GM03348 (cell line): ENCODE results near the gene NSUN2.
A peak's percentile ranks its signal among the peaks of the same experiment; 100 is the strongest.

Source experiments
- DNase-seq: peaks from one replicate; pipeline ENCODE4 v3.0.0; 2012; ENCODE audit warnings: low spot score

NSUN2 gene

DNA sequence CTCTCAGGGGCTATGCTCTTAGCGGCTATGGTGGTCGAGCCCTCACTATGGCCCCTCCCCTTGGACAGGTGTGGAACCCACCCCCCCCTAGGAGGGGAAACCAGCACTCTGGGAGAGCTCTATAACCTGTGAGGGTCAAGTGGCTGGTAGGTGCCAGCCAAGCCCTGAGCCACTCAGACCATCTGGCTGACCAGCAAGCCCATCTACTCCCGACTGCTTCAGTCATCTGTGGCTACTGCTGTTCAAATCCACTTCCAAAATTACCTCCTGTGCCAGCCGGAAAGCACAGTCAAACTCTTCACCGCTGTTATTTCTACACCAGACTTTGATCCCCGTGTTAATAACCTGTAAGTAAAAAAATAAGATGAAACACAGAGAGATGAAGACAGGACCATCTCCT lies 28.5 kb downstream of the NSUN2 start:
- DNase-seq: no peak

DNA sequence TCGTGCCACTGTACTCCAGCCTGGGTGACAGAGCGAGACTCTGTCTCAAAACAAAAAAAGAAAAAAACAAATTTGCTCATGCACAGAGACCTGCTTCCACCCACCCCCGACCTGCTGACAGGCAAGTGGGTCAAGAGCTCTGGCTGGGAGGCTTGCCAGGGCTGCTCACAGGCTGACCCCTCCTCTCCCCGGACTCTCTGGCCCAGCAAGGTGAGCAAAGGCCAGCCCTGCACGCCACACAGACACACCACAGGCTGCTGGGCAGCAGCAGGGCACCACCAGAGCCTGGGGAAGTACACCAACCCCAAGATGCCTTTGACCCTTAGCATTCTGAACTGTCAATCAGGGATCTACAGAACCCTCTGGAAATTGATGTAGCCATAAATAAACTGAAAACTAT lies 29.2 kb downstream of the NSUN2 start:
- no peak for DNase-seq

DNA sequence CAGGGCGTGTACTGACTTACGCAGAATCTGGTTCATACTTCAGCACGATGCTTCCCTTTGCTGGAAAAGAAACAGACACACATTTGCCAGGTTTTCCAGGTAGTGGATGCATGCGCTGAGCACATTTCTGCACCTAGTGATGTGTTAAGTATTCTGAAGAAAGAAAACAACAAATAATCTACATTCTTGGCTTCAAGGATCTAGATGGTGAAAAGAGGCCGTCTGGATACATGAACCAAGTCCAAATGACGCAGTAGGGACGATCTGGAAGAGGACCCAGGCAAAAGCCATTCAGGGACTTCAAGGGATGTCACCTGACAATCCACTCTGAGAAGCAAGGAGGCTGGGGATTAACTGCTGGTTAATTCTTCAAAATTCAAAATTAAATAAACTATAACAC lies 30.4 kb downstream of the NSUN2 start:
- DNase-seq: no peak

DNA sequence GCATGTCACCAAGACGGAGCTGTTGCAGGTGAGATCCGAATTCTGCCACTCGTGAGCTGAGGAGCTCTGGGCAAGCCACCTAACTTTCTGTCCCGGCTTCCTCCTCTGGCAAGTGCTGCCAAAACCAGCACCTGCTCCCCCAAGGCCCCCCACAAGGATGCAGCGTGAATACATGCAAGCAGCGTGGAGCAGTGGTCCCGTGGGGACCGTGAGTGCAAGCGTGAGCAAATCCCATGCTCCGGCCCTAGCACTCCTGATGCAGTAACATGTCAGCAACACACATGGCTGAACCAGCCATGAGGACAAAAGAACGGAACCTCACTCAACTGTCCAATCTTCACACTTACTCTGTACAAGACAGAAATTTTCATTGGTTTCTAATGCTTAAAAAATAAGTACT lies 31.0 kb downstream of the NSUN2 start:
- no peak for DNase-seq

DNA sequence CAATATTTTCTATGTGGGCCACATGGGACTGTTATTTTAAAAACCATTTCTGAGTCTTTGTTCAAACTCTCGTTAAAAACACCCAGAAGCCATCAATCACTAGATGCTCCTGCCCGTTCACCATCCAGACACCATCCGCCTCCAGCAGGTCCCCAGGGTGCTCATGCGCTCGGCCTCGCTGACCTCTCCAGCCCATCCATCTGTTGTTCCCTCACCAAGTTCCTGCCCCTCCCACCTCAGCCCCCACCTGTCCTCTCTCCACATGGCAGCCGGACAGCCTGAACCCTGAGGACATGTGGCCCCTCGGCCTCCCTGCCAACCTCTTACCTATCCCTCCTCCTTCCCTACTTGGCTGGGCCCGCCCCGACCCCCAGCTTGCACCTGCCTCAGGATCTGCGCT lies 31.6 kb downstream of the NSUN2 start:
- DNase-seq: no peak

DNA sequence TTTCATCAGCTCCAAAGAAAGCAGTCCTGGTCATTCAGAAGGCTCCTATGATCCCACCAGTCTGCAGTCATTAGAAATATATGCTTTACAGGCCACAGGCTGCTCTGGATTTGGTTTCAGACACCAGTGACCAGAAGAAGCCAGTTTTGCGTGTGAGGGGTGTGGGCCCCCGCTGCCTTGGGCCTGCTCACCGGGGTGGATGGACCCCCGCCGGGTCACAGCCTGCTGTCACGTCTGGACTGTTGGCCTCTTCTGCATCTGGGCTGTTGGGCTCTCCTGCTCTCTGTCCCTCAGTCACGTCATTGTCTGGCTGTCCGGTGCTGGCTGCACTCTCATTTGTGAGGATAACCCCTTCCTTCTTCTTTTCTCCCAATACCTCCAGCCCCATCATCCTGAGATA lies 33.1 kb downstream of the NSUN2 start:
- no peak for DNase-seq

DNA sequence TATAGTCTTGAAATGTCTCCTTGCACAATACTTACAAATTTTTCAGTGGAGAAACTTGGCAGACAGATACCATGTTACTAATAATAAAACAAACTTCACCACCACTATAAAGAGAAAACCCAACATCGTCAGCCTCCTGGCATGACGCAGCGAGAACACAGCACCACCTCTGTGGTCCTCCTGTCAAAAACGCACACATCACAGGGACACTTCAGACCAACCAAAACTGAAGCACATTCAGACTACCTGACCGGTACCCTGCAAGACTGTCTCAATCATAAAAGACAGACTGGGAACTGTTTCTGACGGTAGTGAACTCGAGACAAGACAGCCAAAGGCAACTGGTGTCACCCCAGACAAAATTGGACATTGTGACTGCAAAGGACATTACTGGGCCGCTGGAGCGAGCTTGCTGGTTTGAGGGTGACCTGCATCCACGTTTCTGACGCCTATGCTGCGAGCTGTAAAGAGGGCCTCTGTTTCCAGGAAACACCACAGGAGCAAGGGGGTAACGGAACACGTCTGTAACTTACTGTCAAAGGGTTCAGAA lies 34.4 kb downstream of the NSUN2 start:
- peak; percentile 81 for DNase-seq

DNA sequence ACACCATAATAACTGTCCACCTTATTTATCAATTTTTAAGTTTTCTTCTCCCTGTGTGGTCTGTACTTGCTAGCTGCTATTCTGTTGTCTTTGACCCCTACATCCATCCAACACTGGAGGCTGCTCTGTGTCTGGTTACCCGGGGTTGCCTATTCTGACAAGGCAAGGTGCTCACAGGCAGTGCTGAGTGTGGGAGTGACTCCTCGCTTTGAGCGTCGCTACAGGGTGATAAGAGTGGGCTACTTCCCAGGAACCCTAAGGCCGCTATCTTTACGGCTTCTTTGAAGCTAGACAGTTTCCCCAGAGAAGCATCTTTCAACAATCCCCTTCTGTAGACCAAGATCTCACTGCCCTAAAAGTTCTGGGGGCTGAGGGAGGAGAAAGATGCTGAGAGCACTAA lies 35.3 kb downstream of the NSUN2 start:
- DNase-seq: no peak

DNA sequence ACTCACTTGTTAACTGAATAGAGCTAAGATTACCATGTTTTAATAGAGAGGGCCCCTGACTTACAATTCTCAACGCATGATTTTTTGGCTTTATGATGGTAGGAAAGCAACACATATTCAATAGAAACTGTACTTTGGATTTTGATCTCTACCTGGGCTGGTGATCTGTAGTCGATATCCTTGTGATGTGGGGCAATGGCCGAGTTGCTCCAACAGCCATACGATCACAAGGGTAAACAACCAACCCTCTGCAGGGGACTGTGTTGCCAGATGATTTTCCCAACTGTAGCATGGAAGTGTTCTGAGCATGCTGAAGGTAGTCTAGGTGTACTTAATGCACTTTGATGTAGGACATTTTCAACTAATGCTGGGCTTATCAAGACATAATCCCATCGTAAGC lies 36.5 kb downstream of the NSUN2 start:
- DNase-seq: no peak

DNA sequence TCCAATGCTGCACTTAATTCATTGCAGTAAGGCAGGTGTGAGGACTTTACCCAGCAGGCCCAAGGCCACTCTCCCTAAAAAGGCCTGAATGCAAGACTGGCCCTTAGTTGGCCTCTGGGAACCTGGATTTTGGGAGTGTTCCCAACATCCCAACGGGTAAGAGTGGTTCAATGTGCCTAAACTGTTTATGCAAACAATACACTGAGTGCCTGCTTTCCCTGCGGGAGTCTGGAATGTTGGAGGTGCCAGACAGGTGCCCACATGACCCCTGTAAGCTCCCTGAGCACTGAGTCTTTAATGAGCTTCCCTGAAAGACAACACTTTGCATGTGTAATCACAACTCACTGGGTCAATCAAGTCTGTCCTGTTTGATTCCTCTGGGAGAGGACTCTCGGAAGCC lies 37.4 kb downstream of the NSUN2 start:
- DNase-seq: no peak

DNA sequence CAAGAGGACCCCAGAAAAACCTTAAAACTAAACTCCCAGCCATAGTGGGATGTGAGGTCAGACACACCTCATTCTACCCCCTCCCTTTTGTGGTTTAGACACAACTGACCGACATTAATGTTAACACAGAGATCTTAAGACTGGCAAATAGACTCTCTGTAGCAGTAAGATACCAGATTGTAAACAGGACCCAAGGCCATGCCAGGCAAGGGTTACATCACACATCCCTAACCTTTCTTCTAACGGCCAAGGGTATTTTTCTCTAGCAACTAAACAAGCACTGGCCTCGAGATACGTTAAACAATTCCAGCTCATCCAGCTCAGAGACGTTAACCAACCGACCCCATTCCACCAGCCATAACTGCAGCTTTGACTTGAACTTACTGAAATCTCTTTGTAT lies 38.8 kb downstream of the NSUN2 start:
- no peak for DNase-seq

DNA sequence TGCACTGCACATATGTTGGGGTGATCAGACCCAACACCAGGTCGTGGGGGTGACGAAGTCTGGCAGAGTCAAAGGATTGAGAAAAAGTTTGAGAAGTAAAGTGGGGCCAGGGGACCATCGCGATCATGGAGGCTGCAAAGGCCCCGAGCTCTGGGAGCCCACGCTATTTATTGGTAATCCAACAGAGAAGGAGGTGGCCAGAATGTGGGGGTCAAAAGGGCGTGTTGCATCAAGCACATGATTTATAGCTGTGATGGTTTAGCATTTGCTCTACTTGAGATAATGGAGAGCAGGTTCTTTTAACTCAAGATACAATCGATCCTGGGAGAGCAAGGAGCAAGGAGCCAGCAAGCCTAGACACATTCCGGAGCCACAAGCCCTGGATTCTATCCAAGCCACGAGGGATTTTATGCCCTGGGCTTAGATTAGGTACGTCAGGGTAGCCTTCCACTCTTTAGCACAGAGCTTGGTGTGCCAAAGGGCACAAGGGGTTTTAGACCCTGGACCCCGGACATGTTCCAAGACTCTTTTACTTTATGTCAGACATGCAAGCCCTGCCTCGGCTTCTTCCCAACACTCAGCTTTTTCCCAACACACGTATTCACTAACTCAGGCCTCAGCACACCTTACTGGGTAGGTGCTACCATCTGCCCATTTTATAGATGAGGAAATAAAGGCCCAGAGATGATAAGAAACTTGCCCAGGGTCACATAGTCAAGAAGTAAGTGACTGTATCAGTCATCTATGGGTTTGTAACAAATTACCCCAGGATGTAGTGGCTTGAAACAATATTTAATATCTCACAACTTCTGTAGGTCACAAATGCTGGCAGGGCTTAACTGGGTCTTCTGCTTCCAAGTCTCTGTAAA lies 39.5 kb downstream of the NSUN2 start:
- no peak for DNase-seq

DNA sequence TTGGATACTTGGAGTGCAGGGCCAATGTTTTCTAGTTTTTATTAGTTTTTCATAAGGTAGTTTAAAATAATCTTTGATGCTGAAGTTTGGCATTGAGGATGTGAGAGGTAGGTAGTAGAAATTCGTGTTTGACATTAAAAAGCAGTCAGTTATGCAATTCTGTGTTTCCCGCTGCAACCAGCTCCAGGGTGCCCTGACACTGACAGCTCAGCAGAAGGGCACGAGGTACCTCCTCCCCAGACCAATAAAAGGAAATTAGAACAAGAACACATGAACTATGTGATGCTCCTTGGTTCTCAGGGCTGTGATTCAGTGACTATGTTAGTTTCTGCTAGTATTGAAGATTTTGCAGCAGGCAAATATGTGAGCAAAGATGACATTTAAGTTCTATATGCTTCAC lies 40.2 kb downstream of the NSUN2 start:
- DNase-seq: peak; percentile 42

DNA sequence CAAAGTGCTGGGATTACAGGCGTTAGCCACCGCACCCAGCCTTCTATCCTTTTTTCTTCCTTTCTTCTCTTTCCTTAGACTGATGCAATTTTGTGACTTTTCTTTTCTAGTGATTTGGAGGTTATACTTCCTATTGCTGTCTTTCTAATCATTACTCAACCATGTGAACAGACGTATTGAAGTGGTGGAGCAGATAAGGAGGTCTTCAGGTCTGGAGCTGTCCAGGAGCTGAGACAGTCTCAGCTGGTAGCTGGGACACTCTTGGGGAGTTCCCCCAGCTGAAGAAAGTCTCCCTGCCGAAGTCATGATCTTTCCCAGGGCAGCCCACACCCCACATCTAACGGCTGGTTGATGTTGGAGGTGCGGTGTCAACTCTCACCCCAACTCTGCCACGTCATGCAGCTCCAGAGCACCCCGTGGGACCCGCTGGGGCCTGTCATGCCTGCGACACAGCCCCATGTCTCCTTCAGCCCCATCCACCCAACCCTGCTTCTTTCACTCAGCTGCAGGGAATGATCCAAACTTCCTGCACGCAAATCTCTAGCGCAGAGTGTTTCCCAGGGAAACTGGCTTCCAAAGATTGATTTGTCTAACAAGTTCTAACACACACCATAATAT lies 41.1 kb downstream of the NSUN2 start:
- DNase-seq: no peak

DNA sequence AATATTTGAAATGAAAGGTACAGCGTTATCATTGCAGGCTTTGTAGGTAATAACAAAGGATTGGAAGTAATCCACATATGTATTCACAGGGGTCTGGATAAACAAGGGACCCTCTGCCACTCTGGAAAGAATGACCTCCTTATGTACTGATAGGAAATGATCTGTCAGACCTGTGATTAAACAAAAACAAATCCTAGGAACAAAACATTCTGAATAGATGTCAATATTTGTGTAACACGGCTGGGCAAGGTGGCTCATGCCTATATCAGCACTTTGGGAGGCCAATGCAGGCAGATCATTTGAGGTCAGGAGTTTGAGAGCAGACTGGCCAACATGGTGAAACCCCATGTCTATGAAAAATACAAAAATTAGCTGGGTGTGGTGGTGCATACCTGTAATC lies 42.3 kb downstream of the NSUN2 start:
- DNase-seq: no peak

DNA sequence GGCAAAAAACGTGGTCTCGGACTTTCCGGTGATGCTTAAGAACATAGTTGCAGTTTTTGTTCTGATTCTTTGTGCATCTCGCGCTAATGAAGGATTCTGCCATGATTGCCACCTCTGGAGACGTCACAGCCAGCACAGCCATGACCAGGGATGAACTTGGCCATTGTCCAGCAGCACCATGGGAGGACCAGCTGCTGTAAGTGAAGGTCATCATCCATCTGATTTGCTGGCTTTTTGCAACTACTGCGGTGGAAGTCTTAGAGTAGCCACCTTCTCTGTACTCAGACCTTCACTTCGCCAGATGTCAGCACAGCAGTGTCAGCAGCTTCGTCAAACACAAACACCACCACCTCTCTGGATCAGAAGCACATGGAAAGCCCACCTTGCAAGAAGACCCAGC lies 45.7 kb downstream of the NSUN2 start:
- DNase-seq: no peak

DNA sequence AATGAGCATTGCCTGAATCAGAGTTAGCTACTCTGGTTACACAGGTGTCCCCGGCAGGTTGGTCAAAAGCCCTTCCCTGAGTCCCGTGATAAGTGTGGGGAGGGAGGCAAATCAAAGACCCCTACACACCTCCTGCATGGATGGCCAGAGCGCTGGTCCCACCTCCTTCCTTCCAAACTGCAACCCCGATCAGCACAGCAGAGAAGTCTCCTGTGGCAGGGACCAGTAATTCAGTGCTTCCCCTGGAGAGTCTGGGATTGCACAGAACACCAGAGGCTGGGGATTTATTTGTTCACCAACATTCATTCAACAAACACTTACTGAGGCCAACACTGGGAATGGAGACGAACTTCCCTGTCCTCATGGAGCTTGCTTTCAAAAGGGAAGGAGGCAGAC lies 46.2 kb downstream of the NSUN2 start:
- DNase-seq: no peak

DNA sequence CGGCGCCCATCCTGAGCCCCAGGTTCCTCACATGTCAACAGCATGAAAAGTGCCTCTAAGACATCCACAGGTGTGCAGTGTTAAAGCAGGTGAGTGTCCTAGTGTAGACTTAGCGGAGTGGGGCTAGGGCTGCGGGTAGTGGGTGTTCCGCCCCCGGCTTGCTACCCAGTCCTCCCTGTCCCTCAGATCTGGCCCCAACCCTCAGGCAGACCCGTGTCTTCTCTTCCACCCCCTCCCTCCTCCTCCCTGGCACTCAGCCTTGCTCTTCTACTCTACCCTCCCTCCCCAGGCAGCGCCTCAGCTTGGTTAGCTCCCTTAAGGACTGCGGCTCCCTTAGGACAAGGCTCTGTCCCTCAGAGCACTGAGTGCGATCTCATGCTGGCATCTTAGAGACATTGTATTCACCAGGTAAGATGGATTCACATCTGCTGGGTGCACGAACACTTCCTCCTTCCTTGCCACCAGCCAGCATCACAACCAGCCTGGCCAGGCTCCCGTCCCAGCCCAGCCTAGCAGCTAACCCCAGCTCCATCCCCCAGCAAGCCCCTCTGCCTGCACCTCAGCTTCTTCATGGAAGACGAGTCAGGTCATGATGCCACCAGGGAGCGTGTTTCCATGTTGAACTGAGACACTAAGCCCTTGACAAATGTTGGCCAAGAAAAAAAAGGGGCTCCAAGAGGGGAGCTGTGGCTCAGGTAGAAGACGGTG lies 46.8 kb downstream of the NSUN2 start:
- DNase-seq: no peak

DNA sequence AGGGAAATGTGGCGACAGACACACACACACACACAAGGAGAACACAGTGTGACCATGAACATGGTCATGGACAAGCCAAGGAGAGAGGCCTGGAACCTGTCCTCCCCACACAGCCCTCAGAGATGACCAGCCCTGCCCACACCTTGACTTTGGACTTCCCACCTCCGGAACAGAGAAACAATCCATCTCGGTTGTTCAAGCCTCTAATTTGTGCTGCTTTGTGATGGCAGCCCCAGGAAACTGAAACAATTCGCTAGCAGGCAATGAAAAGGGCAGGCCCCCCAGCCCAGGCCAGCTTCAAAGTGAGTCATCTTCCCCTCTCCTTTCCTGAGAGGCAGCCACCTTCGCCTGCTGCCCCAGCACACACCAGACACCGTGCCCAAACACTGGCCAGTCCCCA lies 47.7 kb downstream of the NSUN2 start:
- no peak for DNase-seq

DNA sequence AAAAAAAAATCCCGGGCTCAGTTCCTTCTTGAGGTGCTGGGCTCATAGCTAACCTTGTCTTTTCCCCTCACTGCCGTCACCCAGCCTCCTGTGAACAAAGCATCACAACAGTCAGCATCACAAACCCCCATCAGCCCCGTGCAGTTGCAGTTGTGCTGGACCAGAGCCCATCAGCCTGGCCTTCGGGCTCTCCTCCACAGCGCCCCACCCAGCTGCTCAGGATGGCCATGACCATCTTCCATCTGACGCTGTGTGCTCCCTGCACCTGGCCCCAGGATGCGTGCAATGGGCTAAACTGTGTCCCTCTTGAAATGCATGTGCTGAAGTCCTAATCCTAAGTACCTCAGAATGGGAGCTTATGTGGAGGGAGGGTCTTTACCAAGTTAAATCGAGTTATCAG lies 48.1 kb downstream of the NSUN2 start:
- DNase-seq: no peak

DNA sequence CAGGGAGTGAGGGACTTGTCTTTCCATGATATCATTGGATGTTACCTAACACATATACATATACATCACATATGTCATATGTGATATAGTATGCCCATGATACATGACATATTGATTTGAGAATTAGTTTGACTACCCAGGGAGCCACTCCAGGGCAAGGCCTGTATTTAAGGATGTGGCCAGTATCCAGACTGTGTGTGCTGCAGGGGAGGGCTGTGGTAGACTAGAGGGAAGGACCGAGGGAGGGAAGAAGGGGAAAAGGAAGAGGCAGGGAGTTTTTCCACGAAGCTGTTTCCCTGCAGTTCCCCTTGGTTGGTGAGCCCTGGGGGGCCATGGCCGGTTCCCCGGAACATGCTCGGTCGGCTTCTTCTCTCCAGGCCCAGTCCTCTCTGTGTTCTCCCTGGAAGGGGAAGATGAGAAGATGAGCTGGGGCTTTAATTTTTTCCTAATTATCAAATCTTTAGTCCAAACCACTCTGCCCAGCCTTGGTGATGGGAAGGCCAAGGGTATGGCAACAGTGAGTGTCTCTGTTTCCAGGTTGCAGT lies 48.7 kb downstream of the NSUN2 start:
- DNase-seq: no peak

DNA sequence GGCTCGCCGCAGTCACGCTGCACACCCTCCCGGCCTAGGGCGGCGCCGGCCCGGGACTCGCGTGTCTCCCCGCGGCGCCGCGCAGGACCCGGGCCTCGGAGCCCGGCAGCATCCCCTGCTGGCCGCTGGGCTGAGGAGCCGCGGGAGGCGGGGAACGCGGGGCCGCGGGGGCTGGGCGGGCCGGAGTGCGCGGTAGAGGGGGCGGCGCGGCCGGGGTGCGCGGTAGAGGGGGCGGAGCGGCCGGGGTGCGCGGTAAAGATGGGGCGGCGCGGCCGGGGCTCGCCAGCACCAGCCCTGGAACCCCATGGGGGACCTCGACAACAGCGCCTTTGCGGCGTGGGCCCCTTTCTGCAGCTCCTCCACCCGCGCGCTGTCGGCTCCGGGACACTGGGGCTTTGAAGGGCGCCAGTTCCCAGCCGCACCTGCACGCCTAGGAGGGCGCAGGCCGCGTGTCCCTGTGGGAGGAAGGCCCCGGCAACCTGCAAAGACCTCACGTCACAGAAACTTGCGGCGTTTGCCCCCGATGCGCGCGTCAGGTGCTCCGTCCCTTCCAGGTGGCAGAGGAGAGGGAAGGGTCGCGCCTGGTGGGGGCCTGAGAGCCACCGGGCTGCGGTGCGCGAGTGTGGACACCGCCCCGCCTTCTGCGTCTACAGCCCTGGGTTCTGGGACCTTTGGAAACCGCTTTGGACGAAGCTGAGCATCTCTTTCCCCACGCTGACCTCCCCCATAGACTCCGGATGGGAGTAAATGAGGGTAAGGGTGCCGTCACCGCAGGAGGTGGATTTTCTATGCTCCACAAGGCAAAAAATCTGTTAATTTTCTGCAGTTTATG lies 49.6 kb downstream of the NSUN2 start:
- DNase-seq: peak; percentile 87
